SU-DHL-6 (cell line): Measurements from ENCODE around the gene WDR83.
"Not testable (repeated sequence)": the region's sequence is repeated elsewhere in the genome, so short reads cannot be mapped to it uniquely, and the experiment has no call there.

Source experiments
- CTCF ChIP-seq: fragments of 200-600 bp; sonication (generic); IDR thresholded peaks from one replicate; pipeline ENCODE4 v1.5.1; 2017; ENCODE audit warnings: antibody characterized with exemption, mild to moderate bottlenecking, low read length, moderate library complexity; ENCODE audit not compliant: insufficient read depth, poor library complexity, severe bottlenecking
- EZH2phosphoT487 ChIP-seq: fragments of 200-600 bp; sonication (generic), shearing (Covaris generic); conservative IDR thresholded peaks from 2 replicates; pipeline ENCODE4 v1.6.1; 2018; ENCODE audit warnings: mild to moderate bottlenecking, antibody characterized with exemption, low read length, moderate library complexity, mixed read lengths

GRCh38 chr19:12697425-12697824, 30.8 kb downstream of the WDR83 start:
- TF ChIP-seq CTCF, EZH2phosphoT487: not testable (repeated sequence)
